Astrocyte (in vitro differentiated cells and primary cell): ENCODE data around the gene MAN1A1.

Source experiments
- CTCF ChIP-seq: IDR thresholded peaks from 2 replicates; pipeline ENCODE4 v1.5.1; 2011; ENCODE audit warnings: low read depth, mild to moderate bottlenecking, inconsistent platforms, low read length, moderate library complexity; ENCODE audit not compliant: insufficient read depth
- EZH2 ChIP-seq: IDR thresholded peaks from 2 replicates; pipeline ENCODE4 v1.6.1; 2012; ENCODE audit warnings: mild to moderate bottlenecking, low read length, inconsistent platforms; ENCODE audit not compliant: insufficient read depth

GRCh38 chr6:119307056-119307455, 42.5 kb downstream of the MAN1A1 start:
- TF ChIP-seq CTCF (no peak), EZH2 (no peak)
